Activated CD8-positive, alpha-beta memory T cell treated with anti-CD3 and anti-CD28 coated beads, Interleukin-2, amount 10 ng/mL, durations not matched to agents 7 days and 5 days (primary cell): ENCODE results near the gene TM9SF3. TPM values are rescaled to one million over a fixed set of nuclear protein-coding genes. Genes with fewer than 3 reads are reported as not detected.

Experiments
- ATAC-seq: fragments of 150-1000 bp; cut with Tn5 transposase; one replicate; pipeline ENCODE4 v1.10.0; 2021; ENCODE audit warnings: moderate library complexity
- CTCF ChIA-PET: fragments of 350-600 bp; sonication (Branson Sonifier 250); formaldehyde crosslinking; loops from one replicate; lab custom pipeline; 2021; ENCODE audit warnings: antibody characterized with exemption; lab: Charles Lee
- DNase-seq: peaks from one replicate; pipeline ENCODE4 v3.0.0-alpha.2; 2020
- H3K27ac Mint-ChIP-seq: one replicate; pipeline ENCODE4 v1.8.0; 2021; ENCODE audit warnings: mild to moderate bottlenecking, mixed read lengths
- H3K27me3 Mint-ChIP-seq: one replicate; pipeline ENCODE4 v1.8.0; 2021; ENCODE audit warnings: mixed read lengths
- H3K36me3 Mint-ChIP-seq: one replicate; pipeline ENCODE4 v1.8.0; 2021; ENCODE audit warnings: mild to moderate bottlenecking, mixed read lengths
- H3K4me1 Mint-ChIP-seq: one replicate; pipeline ENCODE4 v1.8.0; 2021; ENCODE audit warnings: mixed read lengths
- H3K4me3 Mint-ChIP-seq: one replicate; pipeline ENCODE4 v1.8.0; 2021; ENCODE audit warnings: mild to moderate bottlenecking, moderate library complexity, mixed read lengths
- H3K9me3 Mint-ChIP-seq: one replicate; pipeline ENCODE4 v1.8.0; 2022; ENCODE audit warnings: low read depth, mixed read lengths
- total RNA-seq, 2 experiments: library from RNA; stranded (reverse); gene quantifications; one replicate each; pipeline ENCODE4 v1.2.3, GENCODE V29; 2021

Gene TM9SF3
- total RNA-seq, 2 experiments from 2014 or later: 61.4 to 71.3 TPM

- no peak overlapping the region for H3K4me3 Mint-ChIP-seq
- H3K27me3 Mint-ChIP-seq: peaks cover 20% of the 10 kb centered on the region
- ATAC-seq: no peak
- CTCF ChIA-PET: interaction anchor here (1.1 to 2.3 kb wide), 4 partner anchors 20 to 121 kb away, joined by 3 to 8 read pairs (median 6); partner anchors contain the start of gene TLL2
- H3K9me3 Mint-ChIP-seq: no peaks in the 10 kb centered on the region
- H3K4me1 Mint-ChIP-seq: no peaks in the 10 kb centered on the region
- no peak overlapping the region for H3K27ac Mint-ChIP-seq
- no peaks in the 10 kb centered on the region for H3K36me3 Mint-ChIP-seq
- no peak for DNase-seq
Observed at GRCh38 chr10:96491303-96491702, 95.5 kb downstream of the TM9SF3 start.

GRCh38 chr10:96488161-96488935 lies 98.5 kb downstream of the TM9SF3 start:
- ATAC-seq: no peak
- Mint-ChIP-seq H3K36me3 (no peaks in the 10 kb centered on the region), H3K4me3 (no peak overlapping the region), H3K9me3 (no peaks in the 10 kb centered on the region), H3K27me3 (peaks cover 22% of the 10 kb centered on the region), H3K27ac (no peak overlapping the region), H3K4me1 (no peaks in the 10 kb centered on the region)
- CTCF ChIA-PET: no interaction called here
- no peak for DNase-seq

- ATAC-seq (no peak), DNase-seq (no peak)
- H3K27ac Mint-ChIP-seq: no peak overlapping the region
- no peaks in the 10 kb centered on the region for H3K4me1 Mint-ChIP-seq
- no peaks in the 10 kb centered on the region for H3K36me3 Mint-ChIP-seq
- no peak overlapping the region for H3K4me3 Mint-ChIP-seq
- H3K27me3 Mint-ChIP-seq: peaks cover 38% of the 10 kb centered on the region
- no peaks in the 10 kb centered on the region for H3K9me3 Mint-ChIP-seq
- CTCF ChIA-PET: no interaction called here
Observed at GRCh38 chr10:96482815-96483588, 103.8 kb downstream of the TM9SF3 start.

GRCh38 chr10:96478355-96478754 lies 108.5 kb downstream of the TM9SF3 start:
- no peak for DNase-seq
- Mint-ChIP-seq H3K36me3 (no peaks in the 10 kb centered on the region), H3K4me1 (no peaks in the 10 kb centered on the region), H3K4me3 (no peak overlapping the region), H3K9me3 (no peaks in the 10 kb centered on the region), H3K27me3 (peaks cover 41% of the 10 kb centered on the region), H3K27ac (no peak overlapping the region)
- no peak for ATAC-seq
- CTCF ChIA-PET: interaction anchor here (0.9 kb wide), 1 partner anchor 10 kb away, joined by 3 read pairs; no protein-coding TSS in a partner anchor

- Mint-ChIP-seq H3K4me1 (peaks cover 3% of the 10 kb centered on the region), H3K27ac (no peak overlapping the region), H3K4me3 (no peak overlapping the region), H3K36me3 (no peaks in the 10 kb centered on the region), H3K27me3 (peaks cover 30% of the 10 kb centered on the region), H3K9me3 (no peaks in the 10 kb centered on the region)
- CTCF ChIA-PET: no interaction called here
- no peak for ATAC-seq
- DNase-seq: no peak
Observed at GRCh38 chr10:96473866-96474265, 112.9 kb downstream of the TM9SF3 start.

GRCh38 chr10:96470116-96470743 lies 116.6 kb downstream of the TM9SF3 start:
- no peak overlapping the region for H3K27ac Mint-ChIP-seq
- H3K9me3 Mint-ChIP-seq: no peaks in the 10 kb centered on the region
- CTCF ChIA-PET: interaction anchor here (0.6 to 1.9 kb wide), 3 partner anchors 40 to 86 kb away, joined by 4 to 6 read pairs (median 4); no protein-coding TSS in a partner anchor
- peaks cover 3% of the 10 kb centered on the region for H3K4me1 Mint-ChIP-seq
- H3K27me3 Mint-ChIP-seq: peaks cover 46% of the 10 kb centered on the region
- ATAC-seq (peak; percentile 76), DNase-seq (peak; percentile 50)
- no peaks in the 10 kb centered on the region for H3K36me3 Mint-ChIP-seq
- H3K4me3 Mint-ChIP-seq: no peak overlapping the region

GRCh38 chr10:96468845-96469244 lies 118.0 kb downstream of the TM9SF3 start:
- no peak for ATAC-seq
- Mint-ChIP-seq H3K9me3 (no peaks in the 10 kb centered on the region), H3K27ac (no peak overlapping the region), H3K4me1 (peaks cover 3% of the 10 kb centered on the region), H3K36me3 (no peaks in the 10 kb centered on the region), H3K4me3 (no peak overlapping the region), H3K27me3 (peaks cover 41% of the 10 kb centered on the region)
- DNase-seq: no peak
- CTCF ChIA-PET: interaction anchor here (1.0 kb wide), 1 partner anchor 10 kb away, joined by 3 read pairs; no protein-coding TSS in a partner anchor

Other genes with a start within 250 kb of the TM9SF3 start
- not detected for gene OPALIN, start 228.0 kb downstream of the TM9SF3 start, total RNA-seq
- not detected for gene TLL2, start 73.1 kb downstream of the TM9SF3 start, total RNA-seq
- gene PIK3AP1, start 133.5 kb upstream of the TM9SF3 start, total RNA-seq: 10 to 100 TPM in 1 of 2 experiments, 1 to 10 TPM in 1; 8.7 to 11.5 TPM
- 10 to 100 TPM; 27.8 to 34.0 TPM for gene LCOR, start 245.3 kb upstream of the TM9SF3 start, total RNA-seq